GM19238 (cell line): Measurements from ENCODE around the gene SCO2.
A peak's percentile ranks its signal among the peaks of the same experiment; 100 is the strongest.

ENCODE experiments used
- DNase-seq: peaks from one replicate; pipeline ENCODE4 v3.0.0; 2011; ENCODE audit warnings: low spot score; ENCODE audit not compliant: insufficient read length

SCO2 gene

DNA sequence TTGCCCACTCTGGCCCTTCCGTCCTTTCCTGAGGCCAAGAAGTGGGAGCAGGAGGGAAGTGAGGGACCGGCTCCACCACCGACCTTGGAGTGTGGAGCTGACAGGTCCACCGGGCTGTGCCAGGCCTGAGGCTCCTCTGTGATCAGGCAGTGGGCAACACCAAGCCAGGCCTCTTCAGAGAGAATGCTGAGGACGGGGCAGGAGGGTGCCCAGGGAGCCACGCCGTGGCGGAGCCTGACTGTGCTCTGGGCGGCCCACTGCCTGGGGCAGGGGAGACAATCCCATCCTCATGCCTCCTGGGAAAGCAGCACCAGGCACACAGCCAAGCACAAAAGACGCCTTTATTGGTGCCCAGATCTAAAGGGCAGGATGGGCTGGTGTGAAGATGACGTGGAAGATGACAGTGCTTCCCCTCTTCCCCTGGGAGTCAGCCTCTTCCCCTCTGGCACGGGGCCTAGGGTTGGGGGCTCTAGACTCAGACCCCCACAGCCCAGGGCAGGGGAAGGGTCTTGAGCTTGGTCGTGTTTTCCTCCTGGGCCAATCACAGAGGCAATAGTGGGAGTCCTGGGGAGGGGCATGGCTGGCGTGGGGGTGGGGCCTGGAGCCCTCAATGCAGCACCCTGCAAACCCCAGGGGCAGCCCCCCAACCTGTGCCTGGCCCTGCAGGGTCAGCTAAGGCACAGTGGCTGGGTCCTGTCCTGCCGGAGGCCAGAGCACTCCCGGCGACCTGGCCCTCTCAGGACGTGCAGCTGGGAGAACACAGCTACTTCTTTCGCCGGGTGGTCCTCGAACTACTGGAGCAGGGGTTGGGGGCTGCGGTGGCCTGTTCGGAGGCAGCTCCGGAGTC, 22.5 kb downstream of the SCO2 start:
- DNase-seq: no peak

DNA sequence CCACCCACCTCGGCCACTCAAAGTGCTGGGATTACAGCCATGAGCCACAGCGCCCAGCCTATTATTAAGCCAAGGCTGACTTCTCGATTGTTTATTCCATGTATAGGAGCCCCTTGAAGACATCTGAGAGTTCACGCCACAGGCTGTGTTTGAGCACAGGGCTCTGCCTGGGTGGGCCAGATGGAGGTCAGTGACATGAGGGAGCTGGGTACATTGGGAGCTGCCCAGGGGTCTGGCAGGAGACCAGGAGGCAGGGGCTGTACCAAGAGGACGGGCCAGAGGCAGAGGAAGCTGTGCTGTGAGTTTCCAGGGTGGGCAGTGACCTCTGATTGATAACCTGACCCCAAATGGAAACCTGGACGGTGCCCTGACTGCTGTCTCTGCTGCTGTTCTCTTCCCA, 23.3 kb downstream of the SCO2 start:
- no peak for DNase-seq

GRCh38 chr22:50500452-50500851, 24.9 kb downstream of the SCO2 start:
- no peak for DNase-seq

- peak; percentile 72 for DNase-seq
These were observed 27.0 kb downstream of the SCO2 start for GRCh38 chr22:50498322-50498890.

DNA sequence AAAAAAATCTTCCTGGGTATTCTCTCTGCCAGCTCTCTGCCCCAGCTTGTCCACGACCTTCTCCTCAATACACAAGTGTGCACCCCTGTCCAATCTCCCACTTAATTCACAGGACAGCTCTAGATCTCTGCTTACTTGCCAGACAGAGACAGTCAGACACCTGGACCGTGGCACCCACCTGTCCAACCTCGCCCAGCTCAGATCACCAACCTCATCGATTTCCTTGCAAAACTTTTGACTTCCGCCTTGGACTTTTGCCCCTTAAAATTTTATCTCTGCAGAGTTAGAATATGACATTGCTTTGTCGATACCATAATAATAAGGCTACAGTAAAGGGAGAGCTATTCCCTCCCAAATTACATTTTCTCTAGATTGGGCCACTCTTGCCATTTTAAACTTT, 28.3 kb downstream of the SCO2 start:
- no peak for DNase-seq

DNA sequence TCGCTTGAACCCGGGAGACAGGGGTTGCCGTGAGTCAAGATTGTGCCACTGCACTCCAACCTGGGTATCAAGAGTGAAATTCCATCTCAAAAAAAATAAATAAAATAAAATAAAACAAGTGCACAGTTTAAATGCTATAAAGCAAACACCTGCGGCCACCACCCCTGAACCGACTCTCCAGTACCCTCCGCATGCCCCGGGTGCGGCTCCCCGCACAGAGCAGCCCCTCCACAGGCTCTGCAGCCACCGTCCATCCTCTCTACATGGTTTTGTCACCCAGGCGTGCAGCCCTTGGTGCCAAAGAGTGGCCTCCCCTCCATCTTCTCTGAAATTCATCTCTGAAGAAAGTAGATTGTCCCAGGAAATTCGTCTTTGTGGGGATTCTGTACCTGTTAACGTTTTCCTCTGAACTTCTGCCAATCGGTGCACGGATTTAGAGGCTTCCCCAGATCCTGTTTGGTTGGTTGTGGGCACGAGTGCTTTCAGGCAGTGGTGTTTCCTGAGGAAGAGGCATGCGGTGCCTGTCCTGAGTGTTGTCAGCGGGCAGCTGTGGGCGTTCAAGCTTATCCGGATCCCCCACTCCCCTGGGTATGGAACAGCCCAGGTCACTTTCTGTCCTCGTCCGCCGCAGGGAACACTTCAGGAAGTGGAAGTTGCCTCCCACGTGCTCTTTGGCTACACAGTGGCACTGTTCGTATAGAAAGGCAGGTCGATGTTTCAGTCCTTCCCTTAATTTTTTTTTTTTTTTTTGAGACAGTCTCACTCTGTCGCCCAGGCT, 34.7 kb downstream of the SCO2 start:
- DNase-seq: no peak

DNA sequence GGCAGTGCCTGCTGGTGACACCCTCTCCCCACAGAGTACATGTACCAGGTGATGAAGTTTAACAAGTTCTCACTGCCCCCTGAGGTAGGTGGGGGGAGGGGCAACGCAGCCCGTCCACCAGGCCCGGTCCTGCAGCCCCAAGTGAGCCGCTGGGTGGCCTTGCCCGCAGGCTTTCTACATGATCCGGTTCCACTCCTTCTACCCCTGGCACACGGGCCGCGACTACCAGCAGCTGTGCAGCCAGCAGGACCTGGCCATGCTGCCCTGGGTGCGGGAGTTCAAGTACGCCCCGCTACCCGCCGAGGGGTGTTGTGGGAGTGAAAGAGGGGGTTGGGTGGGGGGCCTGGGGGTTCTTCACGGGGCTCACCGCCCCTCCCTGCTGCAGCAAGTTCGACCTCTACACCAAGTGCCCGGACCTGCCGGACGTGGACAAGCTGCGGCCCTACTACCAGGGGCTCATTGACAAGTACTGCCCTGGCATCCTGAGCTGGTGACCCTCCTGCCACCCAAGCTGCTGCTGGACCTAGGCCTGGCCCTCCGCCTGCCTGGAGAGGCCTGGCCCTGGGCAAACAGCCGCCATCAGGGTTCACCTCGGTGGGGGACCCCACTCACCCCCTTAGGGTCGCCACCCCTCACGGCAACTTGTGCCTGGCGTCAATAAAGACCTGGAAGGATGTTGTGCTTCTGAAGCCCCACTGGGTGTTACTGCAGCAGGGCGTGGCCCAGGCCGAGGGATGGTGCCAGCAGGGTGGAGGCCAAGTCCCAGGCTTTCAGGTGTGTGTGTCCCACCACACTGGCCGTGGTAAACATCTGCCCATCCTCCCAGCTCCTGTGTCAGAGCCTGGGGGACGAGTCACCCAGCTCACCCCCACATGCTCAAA, 35.8 kb downstream of the SCO2 start:
- no peak for DNase-seq

DNA sequence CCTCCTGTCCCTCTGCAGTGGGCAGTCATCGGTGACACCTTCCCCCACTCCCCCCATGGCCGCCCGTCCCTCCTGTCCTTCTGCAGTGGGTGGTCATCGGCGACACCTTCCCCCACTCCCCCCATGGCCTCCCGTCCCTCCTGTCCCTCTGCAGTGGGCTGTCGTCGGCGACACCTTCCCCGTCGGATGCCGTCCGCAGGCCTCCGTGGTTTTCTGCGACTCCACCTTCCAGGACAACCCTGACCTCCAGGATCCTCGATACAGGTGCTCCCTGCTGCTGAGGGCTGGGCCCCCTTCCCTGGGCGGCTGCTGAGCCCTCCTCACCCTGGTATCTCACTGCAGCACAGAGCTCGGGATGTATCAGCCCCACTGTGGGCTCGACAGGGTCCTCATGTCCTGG, 36.5 kb downstream of the SCO2 start:
- DNase-seq: no peak

DNA sequence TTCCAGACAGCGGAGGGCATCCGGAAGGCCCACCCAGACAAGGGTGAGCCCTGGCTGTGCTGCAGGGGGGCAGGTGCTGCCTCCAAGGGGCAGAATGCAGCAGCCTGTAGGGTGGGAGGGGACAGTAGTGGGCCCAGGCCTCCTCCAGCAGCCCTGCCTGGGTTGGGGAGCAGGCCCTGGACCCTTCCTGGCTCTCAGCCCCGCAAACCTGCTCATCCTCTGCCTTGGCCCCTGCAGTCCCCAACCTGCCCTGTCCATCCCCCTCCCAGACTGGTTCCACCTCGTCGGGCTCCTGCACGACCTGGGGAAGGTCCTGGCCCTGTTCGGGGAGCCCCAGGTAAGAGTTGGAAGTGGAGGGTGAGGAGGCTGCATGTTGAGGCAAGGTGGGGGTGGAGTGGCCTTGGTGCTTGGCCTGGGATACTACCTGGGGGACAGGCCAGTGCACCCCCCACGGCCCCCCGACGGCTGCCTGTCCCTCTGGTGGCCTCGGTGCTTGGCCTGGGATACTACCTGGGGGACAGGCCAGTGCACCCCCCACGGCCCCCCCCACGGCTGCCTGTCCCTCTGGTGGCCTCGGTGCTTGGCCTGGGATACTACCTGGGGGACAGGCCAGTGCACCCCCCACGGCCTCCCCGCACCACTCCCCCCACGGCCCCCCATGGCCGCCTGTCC, 37.3 kb downstream of the SCO2 start:
- no peak for DNase-seq

- DNase-seq: no peak
These were observed 38.0 kb downstream of the SCO2 start for GRCh38 chr22:50487290-50488005.

GRCh38 chr22:50486561-50487289, 38.7 kb downstream of the SCO2 start, which contains the start of gene MIOX:
TSS of gene MIOX (plus strand) at chr22:50486859. CDS start at chr22:50486898, 39 bp downstream.
- no peak for DNase-seq

DNA sequence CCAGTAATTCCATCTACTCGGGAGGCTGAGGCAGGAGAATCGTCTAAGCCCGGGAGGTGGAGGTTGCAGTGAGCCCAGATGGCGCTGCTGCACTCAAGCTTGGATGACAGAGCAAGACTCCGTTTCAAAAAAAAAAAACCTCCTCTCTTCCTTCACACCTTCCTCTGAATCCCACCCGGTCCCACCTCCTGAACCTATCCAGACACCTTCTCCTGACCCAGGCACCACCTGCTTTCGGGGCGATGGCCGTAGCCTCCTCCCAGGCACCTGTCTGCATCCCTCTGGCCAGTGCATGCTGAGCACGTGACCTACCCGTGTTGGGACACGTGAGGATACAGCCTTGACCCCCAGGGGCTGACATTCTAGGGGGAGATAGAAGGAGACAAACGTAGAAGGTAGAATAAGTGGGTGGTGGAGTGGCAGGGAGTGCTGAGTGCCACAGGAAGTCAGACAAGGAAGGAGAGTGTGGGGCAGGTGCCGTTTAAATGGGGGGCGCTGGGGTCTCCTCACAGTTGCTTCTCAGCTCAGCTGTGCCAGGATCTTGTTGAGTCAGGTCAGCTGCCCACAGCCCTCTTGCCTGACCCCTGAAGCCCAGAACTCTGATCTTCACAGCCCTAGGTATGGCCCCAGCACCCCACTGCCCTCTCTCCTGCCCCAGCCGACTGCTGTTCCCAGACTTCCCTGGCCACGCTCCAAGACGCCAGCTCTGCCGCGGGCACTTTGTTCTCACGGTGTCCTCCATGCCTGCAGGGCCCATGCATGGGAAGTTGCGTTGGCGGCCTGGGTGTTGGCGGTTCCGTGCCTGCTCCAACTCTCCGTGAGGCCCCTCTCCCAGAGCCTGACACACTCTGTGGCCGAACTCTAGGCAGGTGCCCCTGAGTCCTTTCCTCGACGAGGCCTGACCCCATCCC, 39.9 kb downstream of the SCO2 start:
- DNase-seq: no peak

DNA sequence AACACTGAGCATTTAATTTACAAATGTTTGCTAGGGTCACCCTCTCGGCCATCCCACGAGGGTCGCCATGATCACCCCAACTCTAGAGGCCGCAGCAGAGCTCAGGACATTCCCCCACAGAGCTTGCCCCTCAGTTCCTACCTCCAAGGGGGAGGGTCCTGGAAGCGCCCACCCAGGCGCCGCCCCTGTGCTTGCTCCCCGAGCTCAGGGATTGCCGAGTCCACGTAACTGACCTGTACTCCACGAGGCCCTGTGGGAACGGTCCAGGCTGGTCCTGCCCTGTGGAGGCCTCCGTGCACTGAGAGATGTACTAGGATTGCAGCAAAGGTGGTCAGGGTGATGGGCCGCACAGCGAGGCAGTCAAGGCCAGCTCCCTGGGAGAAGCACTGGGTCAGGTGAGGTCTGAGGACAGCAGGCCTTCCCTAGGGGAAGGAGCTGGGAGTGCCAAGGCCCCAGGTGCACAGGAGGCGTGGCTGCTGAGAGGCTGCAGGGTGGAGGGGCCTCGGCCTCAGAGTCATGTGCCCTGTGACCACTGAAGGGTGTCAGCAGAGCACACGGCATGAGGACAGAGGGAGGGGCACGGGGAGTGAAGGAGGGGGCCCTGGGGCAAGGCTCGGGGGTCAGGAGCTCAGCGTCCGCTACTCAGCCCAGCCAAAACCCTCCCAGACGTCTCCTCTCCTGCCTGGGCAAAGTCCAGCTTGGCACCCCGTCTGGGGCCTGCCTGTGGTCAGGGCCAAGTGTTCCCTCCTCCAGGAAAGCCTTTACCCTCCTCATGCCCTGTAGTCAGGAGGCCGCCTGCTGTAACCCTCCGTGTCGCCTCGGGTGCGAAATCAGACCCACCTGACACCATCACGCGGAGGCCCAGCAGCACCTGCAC, 41.2 kb downstream of the SCO2 start:
- DNase-seq: no peak

- no peak for DNase-seq
These were observed 41.8 kb downstream of the SCO2 start for GRCh38 chr22:50483556-50483955.

DNA sequence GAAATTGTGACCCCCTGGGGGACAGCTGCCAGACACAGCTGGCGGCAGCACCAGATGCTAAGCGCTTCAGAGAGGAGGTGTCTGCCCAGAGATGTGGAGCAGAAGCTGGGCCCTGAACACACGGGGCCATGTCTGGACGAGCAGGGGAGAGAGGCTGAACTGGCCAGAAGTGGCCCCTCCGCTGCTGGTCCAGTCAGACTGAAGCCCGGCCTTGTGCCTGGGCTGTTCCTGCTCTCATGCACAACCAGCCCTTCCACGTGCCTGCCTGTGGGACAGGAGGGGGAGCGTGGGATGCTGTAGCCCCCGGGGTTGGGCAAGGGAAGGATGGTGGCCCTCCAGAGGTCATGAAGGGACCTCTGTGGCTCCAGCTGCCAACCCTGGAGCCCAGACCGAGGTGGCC, 42.3 kb downstream of the SCO2 start:
- no peak for DNase-seq

- DNase-seq: no peak
These were observed 43.0 kb downstream of the SCO2 start for GRCh38 chr22:50482107-50483074.
